Neural progenitor cell (in vitro differentiated cells): Measurements from ENCODE around the gene CHMP1A. TPM values are rescaled to one million over a fixed set of nuclear protein-coding genes. Genes with fewer than 3 reads are reported as not detected.

Source experiments
- DNase-seq: peaks from one replicate; pipeline ENCODE4 v3.0.0-alpha.2; 2016; ENCODE audit warnings: low spot score
- H2AFZ ChIP-seq: fragments of 200-600 bp; sonication (generic); replicated peaks from 2 replicates; pipeline ENCODE4 v1.6.1; 2016; ENCODE audit warnings: antibody characterized with exemption
- H3F3A ChIP-seq: fragments of 200-600 bp; sonication (generic); 2 replicates; pipeline ENCODE4 v1.6.1; 2016; ENCODE audit warnings: antibody characterized with exemption, low read depth
- H3K27ac ChIP-seq: fragments of 200-600 bp; sonication (generic); 2 replicates; pipeline ENCODE4 v1.5.1; 2016; ENCODE audit warnings: mild to moderate bottlenecking
- H3K27me3 ChIP-seq: fragments of 200-600 bp; sonication (generic); 2 replicates; pipeline ENCODE4 v1.6.1; 2016; ENCODE audit warnings: mild to moderate bottlenecking, moderate library complexity
- H3K36me3 ChIP-seq: fragments of 200-600 bp; sonication (generic); 2 replicates; pipeline ENCODE4 v1.5.1; 2016
- H3K4me1 ChIP-seq: fragments of 200-600 bp; sonication (generic); 2 replicates; pipeline ENCODE4 v1.6.1; 2016; ENCODE audit warnings: mixed run types
- H3K4me2 ChIP-seq: fragments of 200-600 bp; sonication (generic); 2 replicates; pipeline ENCODE4 v1.6.1; 2016
- H3K4me3 ChIP-seq: fragments of 200-600 bp; sonication (generic); 2 replicates; pipeline ENCODE4 v1.5.1; 2016
- H3K79me2 ChIP-seq: fragments of 200-600 bp; sonication (generic); 2 replicates; pipeline ENCODE4 v1.6.1; 2016; ENCODE audit warnings: low read depth
- H3K9ac ChIP-seq: fragments of 200-600 bp; sonication (generic); 2 replicates; pipeline ENCODE4 v1.6.1; 2016
- H3K9me3 ChIP-seq: fragments of 200-600 bp; sonication (generic); 2 replicates; pipeline ENCODE4 v1.5.1; 2016; ENCODE audit warnings: low read depth
- H4K20me1 ChIP-seq: fragments of 200-600 bp; sonication (generic); 2 replicates; pipeline ENCODE4 v1.6.1; 2016; ENCODE audit warnings: low read depth
- H3K27ac Mint-ChIP-seq: 3 replicates; pipeline ENCODE4 v1.8.0; 2021; ENCODE audit warnings: mixed read lengths
- H3K27me3 Mint-ChIP-seq: 2 replicates; pipeline ENCODE4 v1.8.0; 2022; ENCODE audit warnings: low read depth, mild to moderate bottlenecking, inconsistent platforms, moderate library complexity, mixed read lengths; ENCODE audit not compliant: insufficient read depth
- H3K36me3 Mint-ChIP-seq: 3 replicates; pipeline ENCODE4 v1.8.0; 2021; ENCODE audit warnings: mixed read lengths
- H3K4me1 Mint-ChIP-seq: 3 replicates; pipeline ENCODE4 v1.8.0; 2021; ENCODE audit warnings: mixed read lengths
- H3K4me3 Mint-ChIP-seq: 3 replicates; pipeline ENCODE4 v1.8.0; 2021; ENCODE audit warnings: mild to moderate bottlenecking, moderate library complexity, mixed read lengths
- H3K9me3 Mint-ChIP-seq: 3 replicates; pipeline ENCODE4 v1.8.0; 2020; ENCODE audit warnings: mixed read lengths
- CTCF ChIP-seq: fragments of 200-600 bp; sonication (generic); IDR thresholded peaks from 2 replicates; pipeline ENCODE4 v1.5.1; 2017; ENCODE audit warnings: antibody characterized with exemption, mild to moderate bottlenecking
- EZH2 ChIP-seq: fragments of 200-600 bp; sonication (generic); IDR thresholded peaks from 2 replicates; pipeline ENCODE4 v1.6.1; 2017; ENCODE audit warnings: antibody characterized with exemption, mild to moderate bottlenecking, moderate library complexity
- EZH2phosphoT487 ChIP-seq: fragments of 200-600 bp; sonication (generic); IDR thresholded peaks from 2 replicates; pipeline ENCODE4 v1.6.1; 2017; ENCODE audit warnings: antibody characterized with exemption
- total RNA-seq: library from RNA; depleted of rRNA; stranded (reverse); fragments of >200 nt; gene quantifications from 2 replicates; pipeline ENCODE4 v1.2.3, GENCODE V29; 2015; ENCODE audit warnings: low replicate concordance

Gene CHMP1A
- total RNA-seq, 1 donor from 2014 or later: 34.6 TPM

GRCh38 chr16:89656435-89657121 lies 930 bp downstream of the CHMP1A start:
- no peak for TF ChIP-seq CTCF
- TF ChIP-seq EZH2phosphoT487: no peak
- TF ChIP-seq EZH2: no peak
- peak overlapping the region; percentile 70 for H3K4me3 ChIP-seq
- H3K36me3 Mint-ChIP-seq: peaks cover 26% of the 10 kb centered on the region
- H3K27ac ChIP-seq: no peak overlapping the region
- peak overlapping the region; percentile 82 for H3K9ac ChIP-seq
- H3K9me3 ChIP-seq: no peaks in the 10 kb centered on the region
- no peak overlapping the region for H2AFZ ChIP-seq
- H3K79me2 ChIP-seq: peaks cover 61% of the 10 kb centered on the region
- H3K4me3 Mint-ChIP-seq: peak overlapping the region; percentile 92
- peaks cover 10% of the 10 kb centered on the region for H3K4me1 ChIP-seq
- H3K27me3 Mint-ChIP-seq: peaks cover 2% of the 10 kb centered on the region
- peak overlapping the region; percentile 85 for H3K4me2 ChIP-seq
- H3K9me3 Mint-ChIP-seq: no peaks in the 10 kb centered on the region
- peak; percentile 41 for DNase-seq
- no peaks in the 10 kb centered on the region for H3K27me3 ChIP-seq
- no peaks in the 10 kb centered on the region for H3F3A ChIP-seq
- peaks cover 14% of the 10 kb centered on the region for H3K4me1 Mint-ChIP-seq
- H3K27ac Mint-ChIP-seq: no peak overlapping the region
- H3K36me3 ChIP-seq: peaks cover 2% of the 10 kb centered on the region
- peaks cover 28% of the 10 kb centered on the region for H4K20me1 ChIP-seq

GRCh38 chr16:89655062-89655643 lies 2.4 kb downstream of the CHMP1A start:
- no peak overlapping the region for H2AFZ ChIP-seq
- peak overlapping the region; percentile 92 for H3K4me3 Mint-ChIP-seq
- H3K27ac ChIP-seq: no peak overlapping the region
- H3K27ac Mint-ChIP-seq: no peak overlapping the region
- no peaks in the 10 kb centered on the region for H3F3A ChIP-seq
- peaks cover 10% of the 10 kb centered on the region for H3K4me1 ChIP-seq
- no peak for TF ChIP-seq EZH2phosphoT487
- TF ChIP-seq CTCF: no peak
- no peak for TF ChIP-seq EZH2
- H3K36me3 ChIP-seq: no peaks in the 10 kb centered on the region
- H3K36me3 Mint-ChIP-seq: peaks cover 12% of the 10 kb centered on the region
- no peak overlapping the region for H3K9ac ChIP-seq
- DNase-seq: no peak
- H3K4me2 ChIP-seq: no peak overlapping the region
- H3K4me3 ChIP-seq: no peak overlapping the region
- H3K79me2 ChIP-seq: peaks cover 56% of the 10 kb centered on the region
- no peaks in the 10 kb centered on the region for H3K9me3 ChIP-seq
- H4K20me1 ChIP-seq: peaks cover 34% of the 10 kb centered on the region
- peaks cover 14% of the 10 kb centered on the region for H3K4me1 Mint-ChIP-seq
- no peaks in the 10 kb centered on the region for H3K9me3 Mint-ChIP-seq
- H3K27me3 ChIP-seq: no peaks in the 10 kb centered on the region
- H3K27me3 Mint-ChIP-seq: peaks cover 2% of the 10 kb centered on the region

GRCh38 chr16:89653656-89654295 lies 3.7 kb downstream of the CHMP1A start:
- DNase-seq: no peak
- no peak overlapping the region for H3K9ac ChIP-seq
- H3K27ac Mint-ChIP-seq: no peak overlapping the region
- no peak overlapping the region for H3K4me2 ChIP-seq
- no peaks in the 10 kb centered on the region for H3K9me3 ChIP-seq
- H4K20me1 ChIP-seq: peaks cover 34% of the 10 kb centered on the region
- peaks cover 9% of the 10 kb centered on the region for H3K4me1 Mint-ChIP-seq
- no peak overlapping the region for H2AFZ ChIP-seq
- no peak overlapping the region for H3K27ac ChIP-seq
- H3K36me3 ChIP-seq: no peaks in the 10 kb centered on the region
- TF ChIP-seq EZH2phosphoT487 (no peak), EZH2 (no peak), CTCF (no peak)
- H3K4me3 ChIP-seq: no peak overlapping the region
- no peak overlapping the region for H3K4me3 Mint-ChIP-seq
- no peaks in the 10 kb centered on the region for H3K9me3 Mint-ChIP-seq
- peaks cover 42% of the 10 kb centered on the region for H3K79me2 ChIP-seq
- peaks cover 5% of the 10 kb centered on the region for H3K36me3 Mint-ChIP-seq
- H3K27me3 ChIP-seq: no peaks in the 10 kb centered on the region
- H3F3A ChIP-seq: no peaks in the 10 kb centered on the region
- peaks cover 8% of the 10 kb centered on the region for H3K4me1 ChIP-seq
- peaks cover 7% of the 10 kb centered on the region for H3K27me3 Mint-ChIP-seq
